Embryonic facial prominence (tissue), 1 donor: ENCODE results near the gene RPS18.
A peak's percentile ranks its signal among the peaks of the same experiment; 100 is the strongest.

Experiments used
- DNase-seq: peaks from one replicate; pipeline ENCODE4 v3.0.0-alpha.2; 2016; ENCODE audit errors: extremely low spot score

Gene RPS18

GRCh38 chr6:33314943-33315792, 43.3 kb downstream of the RPS18 start:
- DNase-seq: no peak

GRCh38 chr6:33315793-33316602, 44.1 kb downstream of the RPS18 start:
- no peak for DNase-seq

- no peak for DNase-seq
Measured at GRCh38 chr6:33316603-33317418, 44.9 kb downstream of the RPS18 start.

- no peak for DNase-seq
Measured at GRCh38 chr6:33317419-33317668, 45.5 kb downstream of the RPS18 start.

GRCh38 chr6:33317669-33318425, 46.0 kb downstream of the RPS18 start, which contains the start of gene ZBTB22:
ZBTB22 (minus strand) TSS chr6:33317744; CDS start chr6:33316916, 828 bp downstream.
- peak; percentile 95 for DNase-seq

GRCh38 chr6:33318426-33319073, 46.7 kb downstream of the RPS18 start:
- DNase-seq: no peak

- no peak for DNase-seq
Measured at GRCh38 chr6:33319939-33320314, 48.1 kb downstream of the RPS18 start.

GRCh38 chr6:33320315-33321181, 48.7 kb downstream of the RPS18 start:
- no peak for DNase-seq

- no peak for DNase-seq
Measured at GRCh38 chr6:33321227-33321626, 49.4 kb downstream of the RPS18 start.

- no peak for DNase-seq
Measured at GRCh38 chr6:33323623-33323948, 51.7 kb downstream of the RPS18 start.

- no peak for DNase-seq
Measured at GRCh38 chr6:33324125-33324524, 52.2 kb downstream of the RPS18 start.
